NCI-H1092 (cell line): ENCODE results near the gene WNT8A.

Experiments
- DNase-seq: peaks from one replicate; lab custom pipeline; 2025; lab: John Stamatoyannopoulos, UW

The WNT8A gene

GRCh38 chr5:138140268-138140667 lies 56.4 kb downstream of the WNT8A start:
- DNase-seq, result no peak
